DND-41 (cell line): ENCODE measurements around the gene SLC2A6.

Experiments used
- ATAC-seq: fragments of 200-7000 bp; cut with Tn5 transposase; 3 replicates; pipeline ENCODE4 v1.9.1; 2021; ENCODE audit warnings: low read depth; ENCODE audit not compliant: insufficient read depth
- DNase-seq: peaks from one replicate; pipeline ENCODE4 v3.0.0-alpha.2; 2020
- H2AFZ ChIP-seq: 2 replicates; pipeline ENCODE4 v1.6.0; 2012; ENCODE audit warnings: low read depth, low read length
- H3K27ac ChIP-seq: 2 replicates; pipeline ENCODE4 v1.5.1; 2012; ENCODE audit warnings: low read length, inconsistent platforms
- H3K27me3 ChIP-seq: fragments of 200-600 bp; sonication (generic); 2 replicates; pipeline ENCODE4 v1.6.0; 2012; ENCODE audit warnings: low read length, mild to moderate bottlenecking, inconsistent platforms; ENCODE audit not compliant: insufficient read depth, poor library complexity
- H3K36me3 ChIP-seq: 2 replicates; pipeline ENCODE4 v1.5.1; 2012; ENCODE audit warnings: low read length, inconsistent platforms; ENCODE audit not compliant: insufficient read depth
- H3K4me1 ChIP-seq: 2 replicates; pipeline ENCODE4 v1.5.1; 2012; ENCODE audit warnings: mild to moderate bottlenecking, low read length; ENCODE audit not compliant: insufficient read depth
- H3K4me2 ChIP-seq: 2 replicates; pipeline ENCODE4 v1.6.0; 2012; ENCODE audit warnings: mild to moderate bottlenecking, moderate library complexity, low read length, inconsistent platforms; ENCODE audit not compliant: insufficient read depth
- H3K4me3 ChIP-seq, 2 experiments: fragments of 200-600 bp in 1 of 2; shearing (Covaris generic) in 1 of 2; 2 replicates each; pipeline ENCODE4 v1.5.1; 2012 to 2016; ENCODE audit warnings: inconsistent platforms in 2 of 2, low read length in 2 of 2, mild to moderate bottlenecking in 2 of 2, low read depth in 1 of 2, moderate library complexity in 1 of 2
- H3K79me2 ChIP-seq: 2 replicates; pipeline ENCODE4 v1.6.0; 2012; ENCODE audit warnings: low read length, inconsistent platforms; ENCODE audit not compliant: insufficient read depth
- H3K9ac ChIP-seq: 2 replicates; pipeline ENCODE4 v1.6.0; 2012; ENCODE audit warnings: low read depth, mild to moderate bottlenecking, inconsistent platforms, low read length, moderate library complexity
- H3K9me3 ChIP-seq: 2 replicates; pipeline ENCODE4 v1.5.1; 2012; ENCODE audit warnings: low read length, moderate library complexity, mild to moderate bottlenecking, inconsistent platforms; ENCODE audit not compliant: insufficient read depth, severe bottlenecking
- H4K20me1 ChIP-seq: 2 replicates; pipeline ENCODE4 v1.6.0; 2012; ENCODE audit warnings: low read length; ENCODE audit not compliant: insufficient read depth
- CTCF ChIP-seq: IDR thresholded peaks from 2 replicates; pipeline ENCODE4 v1.5.1; 2012; ENCODE audit warnings: borderline replicate concordance, low read length, moderate library complexity, mild to moderate bottlenecking; ENCODE audit not compliant: poor library complexity, severe bottlenecking; ENCODE audit errors: extremely low read depth
- EZH2 ChIP-seq: IDR thresholded peaks from 3 replicates; pipeline ENCODE4 v1.6.1; 2012; ENCODE audit warnings: borderline replicate concordance, low read depth, mild to moderate bottlenecking, moderate library complexity, low read length, inconsistent platforms; ENCODE audit not compliant: severe bottlenecking

The SLC2A6 gene

GRCh38 chr9:133510926-133511505 is 32.1 kb upstream of the SLC2A6 start:
- Histone ChIP-seq H3K27me3 (peaks cover 4% of the 10 kb centered on the region), H3K4me1 (no peaks in the 10 kb centered on the region), H3K36me3 (no peaks in the 10 kb centered on the region), H3K9ac (no peak overlapping the region), H3K27ac (no peak overlapping the region), H3K4me3 (no peak overlapping the region), H4K20me1 (no peaks in the 10 kb centered on the region; the same call in 1 of the 2 replicates), H2AFZ (no peak overlapping the region), H3K9me3 (no peaks in the 10 kb centered on the region), H3K4me2 (no peak overlapping the region), H3K79me2 (no peaks in the 10 kb centered on the region)
- DNase-seq (no peak), ATAC-seq (no peak)
- TF ChIP-seq CTCF: no peak
- TF ChIP-seq EZH2: no peak

- Histone ChIP-seq H3K9ac (no peak overlapping the region), H3K27ac (no peak overlapping the region), H2AFZ (no peak overlapping the region), H3K79me2 (no peaks in the 10 kb centered on the region), H3K9me3 (no peaks in the 10 kb centered on the region), H3K4me3 (no peak overlapping the region), H3K4me1 (no peaks in the 10 kb centered on the region), H3K27me3 (peaks cover 4% of the 10 kb centered on the region), H3K4me2 (no peak overlapping the region), H3K36me3 (no peaks in the 10 kb centered on the region), H4K20me1 (no peaks in the 10 kb centered on the region; the same call in 1 of the 2 replicates)
- ATAC-seq: no peak
- TF ChIP-seq EZH2 (no peak), CTCF (no peak)
- no peak for DNase-seq
These were observed 30.5 kb upstream of the SLC2A6 start for GRCh38 chr9:133509179-133510083.

DNA sequence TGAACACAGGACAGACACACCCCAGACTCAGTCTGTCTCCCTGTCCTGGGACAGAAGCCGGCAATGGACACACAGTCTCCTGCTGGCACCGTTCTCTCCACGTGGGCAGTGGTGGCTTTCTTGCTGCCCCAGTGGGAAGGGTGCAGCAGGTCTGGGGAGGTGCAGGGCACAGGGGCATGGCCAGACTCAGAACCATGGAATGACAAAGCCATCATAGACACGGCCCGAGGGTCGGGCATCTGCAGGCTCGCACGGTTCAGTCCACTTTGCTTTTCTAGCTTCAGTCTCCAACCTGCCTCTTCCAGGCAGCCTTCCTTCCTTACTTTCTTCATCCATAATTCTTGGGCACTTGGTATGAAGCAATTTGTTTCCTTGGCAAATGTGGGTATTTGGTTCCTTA is 29.1 kb upstream of the SLC2A6 start:
- Histone ChIP-seq H3K4me1 (no peaks in the 10 kb centered on the region), H4K20me1 (no peaks in the 10 kb centered on the region; the same call in 1 of the 2 replicates), H3K9ac (no peak overlapping the region), H3K36me3 (no peaks in the 10 kb centered on the region), H3K9me3 (no peaks in the 10 kb centered on the region), H3K79me2 (no peaks in the 10 kb centered on the region), H3K27me3 (peaks cover 4% of the 10 kb centered on the region), H3K4me2 (no peak overlapping the region), H2AFZ (no peak overlapping the region), H3K4me3 (no peak overlapping the region), H3K27ac (no peak overlapping the region)
- ATAC-seq: no peak
- TF ChIP-seq CTCF (no peak), EZH2 (no peak)
- no peak for DNase-seq
